Islet of Langerhans (tissue), 1 donor: ENCODE results near the gene CDCP2.

Source experiments
- FAIRE-seq: peaks from one replicate; lab custom pipeline; 2011; peaks lifted over from hg19 to GRCh38; lab: Jason Lieb, UNC

The CDCP2 gene

GRCh38 chr1:54136269-54136896 is 16.4 kb downstream of the CDCP2 start:
- FAIRE-seq, result no peak

- no peak for FAIRE-seq
These were observed 17.2 kb downstream of the CDCP2 start for GRCh38 chr1:54135436-54136120.

- FAIRE-seq, result no peak
These were observed 18.5 kb downstream of the CDCP2 start for GRCh38 chr1:54134295-54134694.

- no peak for FAIRE-seq
These were observed 20.3 kb downstream of the CDCP2 start for GRCh38 chr1:54132495-54132894.

GRCh38 chr1:54131419-54131818 is 21.4 kb downstream of the CDCP2 start:
- FAIRE-seq, result no peak

- FAIRE-seq, result no peak
These were observed 22.9 kb downstream of the CDCP2 start for GRCh38 chr1:54129858-54130257.

GRCh38 chr1:54127594-54128300 is 25.1 kb downstream of the CDCP2 start:
- FAIRE-seq, result no peak

- no peak for FAIRE-seq
These were observed 26.5 kb downstream of the CDCP2 start for GRCh38 chr1:54126271-54126815.

- FAIRE-seq, result no peak
These were observed 27.3 kb downstream of the CDCP2 start for GRCh38 chr1:54125386-54126070.

- no peak for FAIRE-seq
These were observed 27.9 kb downstream of the CDCP2 start for GRCh38 chr1:54124906-54125305.

GRCh38 chr1:54124472-54124871 is 28.3 kb downstream of the CDCP2 start:
- FAIRE-seq, result no peak

GRCh38 chr1:54122992-54123391 is 29.8 kb downstream of the CDCP2 start:
- no peak for FAIRE-seq

GRCh38 chr1:54122135-54122751 is 30.6 kb downstream of the CDCP2 start:
- FAIRE-seq, result no peak

- no peak for FAIRE-seq
These were observed 31.2 kb downstream of the CDCP2 start for GRCh38 chr1:54121482-54122134.

- no peak for FAIRE-seq
These were observed 31.9 kb downstream of the CDCP2 start for GRCh38 chr1:54120698-54121481.

- FAIRE-seq, result no peak
These were observed 32.6 kb downstream of the CDCP2 start for GRCh38 chr1:54120018-54120697.

GRCh38 chr1:54118704-54119103 is 34.1 kb downstream of the CDCP2 start:
- no peak for FAIRE-seq

GRCh38 chr1:54117815-54118563 is 34.8 kb downstream of the CDCP2 start:
- FAIRE-seq, result no peak

- FAIRE-seq, result no peak
These were observed 37.3 kb downstream of the CDCP2 start for GRCh38 chr1:54115520-54115919.
